ENCODE results near the gene CLDN24.
"Not testable (repeated sequence)": the region's sequence is repeated elsewhere in the genome, so short reads cannot be mapped to it uniquely, and the experiment has no call there.

The CLDN24 gene

DNA sequence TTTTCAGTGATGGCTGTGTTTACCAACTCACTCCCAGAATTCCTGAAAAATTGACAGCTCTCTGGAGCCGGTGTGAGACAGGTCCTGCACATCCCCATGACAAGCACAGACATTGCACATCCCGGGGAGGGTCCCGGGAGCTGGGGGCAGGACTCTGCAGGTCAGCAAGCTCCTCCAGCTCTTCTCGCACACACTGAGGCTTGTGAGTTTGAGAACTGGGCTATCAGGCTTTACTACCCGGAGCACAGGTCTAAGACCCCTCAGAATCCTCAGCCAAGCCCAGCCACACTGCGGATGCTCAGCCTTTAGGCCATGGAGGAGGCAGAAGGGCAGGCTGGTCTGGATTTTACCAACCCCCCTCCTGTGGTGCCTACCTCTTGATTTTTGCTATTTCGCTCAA lies 5.6 kb upstream of the CLDN24 start:
- H3K4me3 ChIP-seq (ENCODE audit: low read depth, low read length), result no peak overlapping the region
- no peak for DNase-seq (ENCODE audit: low read depth)

GRCh38 chr4:183326853-183327252 lies 4.6 kb upstream of the CLDN24 start:
- H3K4me3 ChIP-seq (ENCODE audit: low read depth, low read length), result no peak overlapping the region
- no peak for DNase-seq (ENCODE audit: low read depth)

DNA sequence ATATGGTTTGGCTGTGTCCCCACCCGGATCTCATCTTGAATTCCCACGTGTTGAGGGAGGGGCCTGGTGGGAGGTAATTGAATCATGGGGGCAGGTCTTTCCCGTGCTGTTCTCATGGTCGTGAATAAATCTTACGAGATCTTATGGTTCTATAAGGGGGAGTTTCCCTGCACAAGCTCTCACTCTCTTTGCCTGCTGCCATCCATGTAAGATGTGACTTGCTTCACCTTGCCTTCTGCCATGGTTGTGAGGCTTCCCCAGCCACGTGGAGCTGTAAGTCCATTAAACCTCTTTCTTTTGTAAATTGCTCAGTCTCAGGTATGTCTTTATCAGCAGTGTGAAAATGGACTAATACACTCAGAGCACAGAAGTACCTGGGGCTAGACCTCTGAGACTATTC lies 4.2 kb upstream of the CLDN24 start:
- DNase-seq (ENCODE audit: low read depth); H3K4me3 ChIP-seq (ENCODE audit: low read depth, low read length): not testable (repeated sequence)

DNA sequence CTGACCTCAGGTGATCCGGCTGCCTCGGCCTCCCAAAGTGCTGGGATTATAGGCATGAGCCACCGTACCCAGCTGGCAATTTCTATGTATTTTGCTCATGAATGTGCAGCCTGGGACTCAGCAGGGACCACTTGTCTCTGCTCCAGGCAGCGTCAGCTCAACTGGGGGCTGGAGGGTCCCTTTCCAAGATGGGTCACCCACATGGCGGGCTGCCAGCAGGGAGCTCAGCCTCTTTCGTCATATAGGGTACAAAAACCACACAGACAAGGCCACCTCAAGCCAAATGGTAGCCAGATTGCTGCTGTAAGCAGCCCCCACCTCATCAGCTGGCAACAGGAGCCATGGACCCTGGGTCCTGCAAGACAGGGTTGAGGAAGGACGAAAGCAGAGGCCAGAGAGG lies 2.4 kb upstream of the CLDN24 start:
- DNase-seq (ENCODE audit: low read depth), result no peak
- no peak overlapping the region for H3K4me3 ChIP-seq (ENCODE audit: low read depth, low read length)

DNA sequence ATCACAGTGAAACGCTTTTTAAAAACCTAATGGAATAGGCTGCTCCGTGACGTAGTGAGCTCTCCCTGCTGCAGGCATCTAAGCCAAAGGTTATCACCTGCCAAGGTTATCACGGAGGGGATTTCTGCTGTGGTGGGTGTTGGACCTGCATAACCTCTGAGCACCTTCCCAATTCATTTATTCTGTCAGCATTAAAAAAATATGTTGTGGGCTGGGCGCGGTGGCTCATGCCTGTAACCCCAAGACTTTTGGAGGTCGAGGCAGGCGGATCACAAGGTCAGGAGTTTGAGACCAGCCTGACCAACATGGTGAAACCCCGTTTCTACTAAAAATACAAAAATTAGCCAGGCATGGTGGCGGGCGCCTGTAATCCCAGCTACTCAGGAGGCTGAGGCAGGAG lies 1.8 kb upstream of the CLDN24 start:
- not testable (repeated sequence) for H3K4me3 ChIP-seq (ENCODE audit: low read depth, low read length); DNase-seq (ENCODE audit: low read depth)

DNA sequence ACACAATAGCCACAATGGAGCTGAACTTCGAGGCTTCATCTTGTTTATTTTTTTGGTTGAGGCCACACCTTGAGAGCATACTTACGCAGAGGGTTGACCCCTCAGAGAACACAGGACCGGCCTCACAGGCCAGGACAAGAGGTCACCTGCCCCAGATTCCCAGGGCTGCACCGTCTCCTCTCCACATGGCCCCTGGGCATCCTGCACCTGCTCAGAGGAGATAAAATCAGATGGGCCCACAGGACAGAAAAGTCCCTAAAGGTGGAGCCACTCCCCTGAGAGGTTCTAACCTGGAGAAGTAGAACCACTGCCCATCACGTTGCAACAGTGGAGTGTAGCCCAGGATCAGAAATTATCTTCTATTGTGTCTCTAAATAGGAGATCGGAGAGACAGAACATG lies 1.1 kb upstream of the CLDN24 start:
- no peak overlapping the region for H3K4me3 ChIP-seq (ENCODE audit: low read depth, low read length)
- DNase-seq (ENCODE audit: low read depth), result no peak

DNA sequence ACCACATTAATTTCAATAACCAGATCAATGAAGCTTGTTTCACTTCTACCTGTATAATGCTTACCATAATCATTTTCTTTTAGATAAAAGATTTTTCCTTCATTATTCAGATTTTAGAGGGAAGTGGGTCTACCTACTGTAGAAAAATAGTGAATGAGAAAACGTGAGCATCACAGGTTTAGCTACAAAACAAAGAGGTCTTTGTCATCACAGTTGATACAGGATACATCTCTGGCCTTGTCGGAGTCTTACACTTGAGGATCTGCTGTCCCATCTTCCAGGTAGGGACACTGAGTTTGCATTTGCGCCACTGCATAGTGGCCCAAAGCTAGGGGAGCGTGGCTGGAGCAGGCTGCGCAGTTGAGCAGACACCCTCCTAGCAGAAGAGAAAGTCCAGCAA lies 710 bp downstream of the CLDN24 start:
- H3K4me3 ChIP-seq (ENCODE audit: low read depth, low read length), result no peak overlapping the region
- no peak for DNase-seq (ENCODE audit: low read depth)

- H3K4me3 ChIP-seq (ENCODE audit: low read depth, low read length), result no peak overlapping the region
- DNase-seq (ENCODE audit: low read depth), result no peak
These were observed 1.1 kb downstream of the CLDN24 start for GRCh38 chr4:183321079-183321478.

DNA sequence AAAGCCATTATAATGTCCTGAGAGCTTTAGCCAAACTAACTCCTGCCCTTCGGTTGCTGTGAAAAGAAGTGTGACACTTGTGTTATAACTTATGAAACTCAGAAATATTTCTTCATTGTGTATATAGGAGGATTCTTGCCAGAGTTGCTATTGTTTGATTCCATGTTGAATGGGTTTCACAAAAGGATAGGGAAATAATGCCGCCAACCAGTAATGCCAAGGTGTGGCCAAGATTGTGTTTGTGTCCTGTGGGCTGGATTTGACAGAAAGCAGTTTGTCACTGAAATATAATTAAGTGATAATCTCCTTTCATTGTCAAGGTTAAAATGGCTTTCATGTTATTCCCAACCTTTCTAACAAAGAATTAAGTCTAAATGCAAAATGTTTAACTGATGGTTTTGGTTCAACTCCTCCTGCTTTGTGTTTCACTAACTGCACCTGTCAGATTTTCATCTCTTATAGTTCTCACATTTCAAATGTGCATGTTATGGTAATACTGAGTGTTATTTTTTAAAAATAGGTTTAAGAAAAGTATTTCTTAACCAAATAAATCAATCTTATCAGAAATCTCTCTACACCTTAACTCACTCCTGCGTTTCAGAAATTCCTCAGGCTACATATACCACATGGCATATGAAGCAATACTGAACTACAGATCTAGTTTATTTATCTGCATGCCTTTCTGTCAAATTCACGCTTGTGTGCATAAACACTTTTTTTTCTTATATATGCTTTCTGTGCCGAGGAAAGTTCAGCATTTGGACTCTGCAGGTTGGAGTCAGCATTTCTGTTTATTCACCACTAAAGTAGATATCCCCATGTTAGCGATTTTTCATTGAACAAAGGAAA lies 1.8 kb downstream of the CLDN24 start, which contains the start of gene CLDN22:
Gene CLDN22 (minus strand): TSS at position 66 of the 849 bp plus-strand sequence. CDS start 58 bp downstream, at position 8.
- no peak for DNase-seq (ENCODE audit: low read depth)
- H3K4me3 ChIP-seq (ENCODE audit: low read depth, low read length), result no peak within 1 kb of the TSS

- no peak overlapping the region for H3K4me3 ChIP-seq (ENCODE audit: low read depth, low read length)
- no peak for DNase-seq (ENCODE audit: low read depth)
These were observed 3.6 kb downstream of the CLDN24 start for GRCh38 chr4:183318656-183319055.

- no peak for DNase-seq (ENCODE audit: low read depth)
- no peak overlapping the region for H3K4me3 ChIP-seq (ENCODE audit: low read depth, low read length)
These were observed 7.4 kb downstream of the CLDN24 start for GRCh38 chr4:183314806-183315205.

DNA sequence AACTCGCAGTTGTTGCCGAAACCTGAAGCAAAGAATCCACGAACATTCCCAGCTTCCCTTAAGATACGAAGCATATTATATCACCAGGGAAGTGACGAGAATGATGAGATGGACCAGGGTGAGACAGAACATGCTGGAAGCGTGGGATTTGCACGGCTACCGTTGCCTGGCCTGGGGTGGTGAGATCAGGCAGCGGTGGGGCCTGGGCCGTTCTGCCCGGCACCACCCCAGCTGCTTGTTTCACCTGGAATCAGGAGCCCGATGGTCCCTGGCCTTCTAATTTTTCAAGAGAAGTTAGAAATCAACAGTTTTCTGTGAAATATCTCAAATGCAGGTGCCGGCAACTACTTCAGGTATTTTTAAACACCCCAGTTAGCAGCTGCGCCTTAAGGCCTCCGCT lies 7.9 kb downstream of the CLDN24 start:
- DNase-seq (ENCODE audit: low read depth), result no peak
- no peak overlapping the region for H3K4me3 ChIP-seq (ENCODE audit: low read depth, low read length)

GRCh38 chr4:183312841-183313240 lies 9.4 kb downstream of the CLDN24 start:
- H3K4me3 ChIP-seq (ENCODE audit: low read depth, low read length), result no peak overlapping the region
- DNase-seq (ENCODE audit: low read depth), result no peak

DNA sequence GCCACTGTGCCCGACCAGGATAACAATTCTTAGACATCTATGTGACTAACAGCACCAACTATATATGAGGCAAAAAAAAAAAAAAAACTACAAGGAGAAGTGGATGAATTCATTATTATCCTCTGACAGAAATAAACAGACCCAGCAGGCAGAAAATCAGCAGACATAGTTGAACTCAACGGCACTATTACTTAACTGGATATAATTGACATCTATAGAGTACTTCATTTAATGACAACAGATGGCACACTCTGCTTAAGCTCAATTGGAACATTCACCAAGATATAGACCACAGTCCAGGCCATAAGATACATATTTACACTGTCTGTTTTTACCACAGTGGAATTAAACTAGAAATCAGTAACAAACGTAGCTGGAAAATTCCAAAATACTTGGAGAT lies 15.4 kb downstream of the CLDN24 start:
- no peak for DNase-seq (ENCODE audit: low read depth)
- H3K4me3 ChIP-seq (ENCODE audit: low read depth, low read length), result no peak overlapping the region

- no peak overlapping the region for H3K4me3 ChIP-seq (ENCODE audit: low read depth, low read length)
- DNase-seq (ENCODE audit: low read depth), result no peak
These were observed 17.7 kb downstream of the CLDN24 start for GRCh38 chr4:183304538-183304937.

- no peak for DNase-seq (ENCODE audit: low read depth)
- H3K4me3 ChIP-seq (ENCODE audit: low read depth, low read length), result no peak overlapping the region
These were observed 18.2 kb downstream of the CLDN24 start for GRCh38 chr4:183304067-183304466.

DNA sequence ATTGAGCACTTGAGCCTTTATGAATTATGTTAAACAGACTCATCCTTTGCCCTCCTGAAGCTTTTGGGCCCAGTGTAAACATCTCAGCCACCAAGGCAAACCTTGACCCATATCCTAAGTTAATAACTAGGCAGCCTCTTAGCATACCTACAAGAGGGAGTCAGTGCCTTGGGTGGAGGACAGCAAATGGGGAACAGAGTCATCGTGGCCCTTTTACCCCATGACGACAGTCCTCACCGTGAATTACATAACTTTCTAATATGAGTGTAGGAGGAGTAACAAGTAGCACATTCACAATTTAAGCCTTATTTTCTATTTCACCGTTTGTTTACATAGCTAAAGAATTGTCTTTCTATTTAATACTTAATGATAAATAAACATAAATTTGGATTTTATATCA lies 18.9 kb downstream of the CLDN24 start:
- no peak for DNase-seq (ENCODE audit: low read depth)
- H3K4me3 ChIP-seq (ENCODE audit: low read depth, low read length), result no peak overlapping the region

GRCh38 chr4:183300655-183301054 lies 21.6 kb downstream of the CLDN24 start:
- DNase-seq (ENCODE audit: low read depth), result no peak
- no peak overlapping the region for H3K4me3 ChIP-seq (ENCODE audit: low read depth, low read length)

DNA sequence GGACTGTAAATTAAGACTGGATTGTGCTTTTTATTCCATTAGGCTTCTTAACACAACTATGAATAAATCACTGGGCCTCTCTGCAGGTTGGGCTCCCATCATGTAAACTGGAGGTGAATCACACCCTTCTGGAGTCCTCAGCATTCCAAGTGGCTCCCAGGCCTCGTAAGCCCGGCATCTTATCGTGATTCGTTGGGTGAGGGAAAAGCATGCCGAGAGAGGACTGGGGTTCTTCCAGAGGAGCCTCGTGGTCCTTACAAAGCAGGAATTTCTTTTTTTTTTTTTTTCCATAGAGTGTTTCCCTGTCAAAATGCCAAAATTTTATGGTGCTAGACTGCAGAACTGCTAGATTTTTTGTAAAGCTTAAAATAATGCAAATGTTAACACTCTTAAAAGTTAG lies 22.2 kb downstream of the CLDN24 start:
- DNase-seq (ENCODE audit: low read depth), result no peak
- no peak overlapping the region for H3K4me3 ChIP-seq (ENCODE audit: low read depth, low read length)

DNA sequence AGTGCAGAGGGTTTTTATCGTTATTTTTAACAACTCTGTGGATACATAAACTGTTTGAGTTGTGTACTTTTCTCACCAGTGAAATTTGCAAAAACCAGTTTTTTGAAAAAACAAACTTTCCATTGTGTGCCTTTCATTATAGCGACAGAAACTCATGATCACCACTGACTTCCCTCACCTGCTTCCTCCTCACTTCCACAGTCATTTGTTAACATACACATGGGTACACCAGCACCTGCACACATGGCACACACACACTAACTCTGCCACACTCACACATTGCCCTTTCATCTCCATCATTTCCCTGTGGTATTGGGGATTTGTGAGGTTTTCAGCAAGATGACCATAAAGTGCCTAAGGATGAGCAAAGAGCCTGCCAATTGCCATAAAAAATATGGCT lies 22.8 kb downstream of the CLDN24 start:
- no peak for DNase-seq (ENCODE audit: low read depth)
- no peak overlapping the region for H3K4me3 ChIP-seq (ENCODE audit: low read depth, low read length)

DNA sequence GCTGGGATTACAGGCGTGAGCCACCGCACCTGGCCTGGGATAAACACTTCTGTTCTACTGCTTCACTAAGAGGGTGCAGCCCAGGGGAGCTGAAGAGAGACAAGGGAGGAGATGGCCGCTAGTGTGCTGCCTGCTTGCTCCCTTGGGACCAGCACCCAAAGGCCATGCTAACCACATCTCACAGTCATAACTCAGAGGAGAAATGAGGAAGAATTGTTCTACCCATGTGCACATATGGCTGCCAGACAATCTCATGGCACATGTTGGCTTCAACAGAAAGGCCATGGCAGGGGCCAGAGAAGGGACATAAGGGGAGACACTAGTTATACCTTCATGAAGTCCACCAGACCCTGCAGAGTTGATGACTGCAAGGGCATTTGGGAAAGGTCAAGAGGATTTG lies 24.6 kb downstream of the CLDN24 start:
- H3K4me3 ChIP-seq (ENCODE audit: low read depth, low read length), result no peak overlapping the region
- DNase-seq (ENCODE audit: low read depth), result no peak
